Vagina (tissue), 2 donors: Measurements from ENCODE around the gene LPIN2.

Source experiments
- CTCF ChIP-seq, 3 experiments: fragments of 450-650 bp in 2 of 3; fragments of 200-600 bp in 1 of 3; sonication (generic) in 1 of 3; IDR thresholded peaks; one replicate each; pipeline ENCODE4 v1.5.1; 2017 to 2019; ENCODE audit warnings: antibody characterized with exemption in 3 of 3, mild to moderate bottlenecking in 2 of 3, moderate library complexity in 2 of 3
- POLR2A ChIP-seq, 2 donors: fragments of 450-650 bp; IDR thresholded peaks; one replicate each; pipeline ENCODE4 v1.6.1; 2017; ENCODE audit warnings: antibody characterized with exemption in 2 of 2, mild to moderate bottlenecking in 2 of 2, moderate library complexity in 2 of 2
- POLR2AphosphoS5 ChIP-seq, 2 donors: sonication (generic); formaldehyde crosslinking; IDR thresholded peaks; one replicate each; pipeline ENCODE4 v1.9.0; 2017; ENCODE audit warnings: antibody characterized with exemption in 2 of 2, mild to moderate bottlenecking in 2 of 2, low read depth in 1 of 2; ENCODE audit not compliant: insufficient read depth in 1 of 2

DNA sequence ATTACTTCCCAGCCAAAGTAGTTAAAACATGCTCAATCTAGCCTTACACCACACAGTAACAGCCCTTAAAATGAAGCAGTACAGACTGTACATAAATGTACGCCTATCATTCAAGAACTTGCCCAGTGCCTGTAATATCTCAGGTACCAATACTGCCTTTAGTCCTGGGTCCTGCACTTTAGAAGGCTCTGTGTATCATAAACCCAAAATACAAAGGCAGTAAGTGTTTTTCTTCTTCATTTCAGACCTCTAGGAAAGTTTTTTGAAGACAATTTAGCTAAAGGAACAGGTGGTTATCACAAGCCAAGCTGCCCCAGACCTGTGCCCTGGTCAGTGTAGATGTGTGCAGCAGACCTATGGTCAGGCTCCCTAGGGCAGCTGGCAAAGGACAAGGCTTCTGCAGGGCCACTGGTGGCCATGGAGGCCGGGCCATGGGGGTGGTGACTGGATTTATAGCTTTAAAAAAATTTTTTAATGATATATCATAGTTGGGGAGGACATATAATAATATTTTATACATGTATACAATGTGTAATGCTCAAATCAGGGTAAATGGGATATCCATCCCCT lies 18.8 kb downstream of the LPIN2 start:
- TF ChIP-seq CTCF (IDR thresholded peaks at IDR 0.05) (no peak), POLR2A (IDR thresholded peaks at IDR 0.05) (no peak), POLR2AphosphoS5 (IDR thresholded peaks at IDR 0.05; ENCODE audit: insufficient read depth in 1 of 2, low read depth in 1 of 2) (no peak)
